Activated CD4-positive, alpha-beta T cell treated with anti-CD3 and anti-CD28 coated beads for 24 hours (primary cell): Measurements from ENCODE around the gene HAT1.
"Not testable (repeated sequence)": the region's sequence is repeated elsewhere in the genome, so short reads cannot be mapped to it uniquely, and the experiment has no call there.

Experiments
- DNase-seq, 2 donors: peaks; one replicate each; pipeline ENCODE4 v3.0.0-alpha.2; 2020; ENCODE audit warnings: low read depth in 2 of 2

The HAT1 gene

GRCh38 chr2:171922230-171923022, at the start of gene HAT1:
HAT1 (plus strand) TSS chr2:171922461; CDS start chr2:171922501, 40 bp downstream.
- DNase-seq: peak; percentile 95 to 97

GRCh38 chr2:171874517-171874916, 47.7 kb upstream of the HAT1 start:
- DNase-seq: no peak

GRCh38 chr2:171874963-171875362, 47.3 kb upstream of the HAT1 start:
- DNase-seq: no peak

GRCh38 chr2:171878481-171878993, 43.7 kb upstream of the HAT1 start:
- DNase-seq: no peak

- DNase-seq: no peak
Measured at GRCh38 chr2:171879865-171880264, 42.4 kb upstream of the HAT1 start.

GRCh38 chr2:171880774-171881173, 41.5 kb upstream of the HAT1 start:
- DNase-seq: no peak

GRCh38 chr2:171882089-171882769, 40.0 kb upstream of the HAT1 start:
- no peak for DNase-seq

GRCh38 chr2:171883275-171883893, 38.9 kb upstream of the HAT1 start:
- no peak for DNase-seq

GRCh38 chr2:171889333-171889732, 32.9 kb upstream of the HAT1 start:
- DNase-seq: no peak

- no peak for DNase-seq
Measured at GRCh38 chr2:171889808-171890207, 32.5 kb upstream of the HAT1 start.

GRCh38 chr2:171893196-171893823, 29.0 kb upstream of the HAT1 start:
- no peak for DNase-seq

GRCh38 chr2:171893824-171894611, 28.2 kb upstream of the HAT1 start, which contains the start of gene SLC25A12:
SLC25A12 (minus strand) TSS chr2:171894244; CDS start chr2:171894214, 30 bp downstream.
- DNase-seq: peak; percentile 50 to 67

GRCh38 chr2:171894612-171894947, 27.7 kb upstream of the HAT1 start:
- DNase-seq: no peak

GRCh38 chr2:171895786-171896185, 26.5 kb upstream of the HAT1 start:
- DNase-seq: no peak

GRCh38 chr2:171899623-171900282, 22.5 kb upstream of the HAT1 start:
- not testable (repeated sequence) for DNase-seq

- DNase-seq: no peak
Measured at GRCh38 chr2:171902840-171903420, 19.3 kb upstream of the HAT1 start.

- DNase-seq: no peak
Measured at GRCh38 chr2:171908235-171908634, 14.0 kb upstream of the HAT1 start.

GRCh38 chr2:171909266-171909665, 13.0 kb upstream of the HAT1 start:
- DNase-seq: no peak

GRCh38 chr2:171910494-171910893, 11.8 kb upstream of the HAT1 start:
- DNase-seq: no peak

- no peak for DNase-seq
Measured at GRCh38 chr2:171913517-171913916, 8.7 kb upstream of the HAT1 start.
